ENCODE results near the gene UMODL1.

UMODL1 gene

DNA sequence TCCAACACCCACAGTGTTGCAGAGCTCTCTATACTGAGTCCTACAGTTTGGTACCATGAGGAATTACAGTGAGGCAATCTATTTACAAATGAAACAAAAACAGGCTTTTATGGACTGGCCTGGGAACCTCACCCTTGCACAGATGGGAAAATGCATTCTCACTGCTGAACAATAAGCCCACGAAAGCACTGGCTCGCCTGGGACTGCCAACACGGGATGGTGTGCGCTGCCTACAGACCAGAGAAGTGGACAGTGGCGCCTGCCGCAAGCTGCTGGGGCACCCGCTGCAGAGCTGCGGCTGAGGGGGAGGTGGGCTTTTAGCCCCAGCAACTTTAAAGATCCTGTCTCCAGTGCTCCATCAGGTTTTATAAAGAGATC, 119.4 kb downstream of the UMODL1 start:
- TF ChIP-seq, protein P1, sequence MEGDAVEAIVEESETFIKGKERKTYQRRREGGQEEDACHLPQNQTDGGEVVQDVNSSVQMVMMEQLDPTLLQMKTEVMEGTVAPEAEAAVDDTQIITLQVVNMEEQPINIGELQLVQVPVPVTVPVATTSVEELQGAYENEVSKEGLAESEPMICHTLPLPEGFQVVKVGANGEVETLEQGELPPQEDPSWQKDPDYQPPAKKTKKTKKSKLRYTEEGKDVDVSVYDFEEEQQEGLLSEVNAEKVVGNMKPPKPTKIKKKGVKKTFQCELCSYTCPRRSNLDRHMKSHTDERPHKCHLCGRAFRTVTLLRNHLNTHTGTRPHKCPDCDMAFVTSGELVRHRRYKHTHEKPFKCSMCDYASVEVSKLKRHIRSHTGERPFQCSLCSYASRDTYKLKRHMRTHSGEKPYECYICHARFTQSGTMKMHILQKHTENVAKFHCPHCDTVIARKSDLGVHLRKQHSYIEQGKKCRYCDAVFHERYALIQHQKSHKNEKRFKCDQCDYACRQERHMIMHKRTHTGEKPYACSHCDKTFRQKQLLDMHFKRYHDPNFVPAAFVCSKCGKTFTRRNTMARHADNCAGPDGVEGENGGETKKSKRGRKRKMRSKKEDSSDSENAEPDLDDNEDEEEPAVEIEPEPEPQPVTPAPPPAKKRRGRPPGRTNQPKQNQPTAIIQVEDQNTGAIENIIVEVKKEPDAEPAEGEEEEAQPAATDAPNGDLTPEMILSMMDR (conservative IDR thresholded peaks at IDR 0.05; ENCODE audit: low read depth, low read length) = no peak
- DNase-seq (ENCODE audit: low read depth) = no peak
- no peak overlapping the region for H3K4me3 ChIP-seq (ENCODE audit: low read length)

DNA sequence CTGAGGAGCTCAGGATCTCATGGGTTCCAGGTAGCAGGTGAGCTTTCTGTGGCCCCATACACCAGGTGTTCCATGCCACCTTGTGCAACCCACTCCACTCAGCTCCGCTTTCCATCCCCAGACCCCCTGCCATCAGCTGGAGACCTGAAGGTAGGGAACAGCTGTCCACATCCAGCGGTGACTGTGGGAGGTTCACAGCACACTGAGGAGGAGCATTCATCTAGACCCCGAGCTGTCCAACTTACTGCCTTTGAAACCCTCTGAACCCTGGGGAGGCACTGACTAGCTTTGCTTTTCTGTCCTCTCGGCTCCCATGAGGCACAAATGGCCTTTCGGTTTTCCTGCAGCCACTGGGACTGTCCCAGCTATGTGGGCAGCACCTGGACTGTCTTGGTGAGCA, 119.9 kb downstream of the UMODL1 start:
- no peak overlapping the region for H3K4me3 ChIP-seq (ENCODE audit: low read length)
- DNase-seq (ENCODE audit: low read depth) = no peak
- TF ChIP-seq, protein P1 (conservative IDR thresholded peaks at IDR 0.05; ENCODE audit: low read depth, low read length) = no peak

DNA sequence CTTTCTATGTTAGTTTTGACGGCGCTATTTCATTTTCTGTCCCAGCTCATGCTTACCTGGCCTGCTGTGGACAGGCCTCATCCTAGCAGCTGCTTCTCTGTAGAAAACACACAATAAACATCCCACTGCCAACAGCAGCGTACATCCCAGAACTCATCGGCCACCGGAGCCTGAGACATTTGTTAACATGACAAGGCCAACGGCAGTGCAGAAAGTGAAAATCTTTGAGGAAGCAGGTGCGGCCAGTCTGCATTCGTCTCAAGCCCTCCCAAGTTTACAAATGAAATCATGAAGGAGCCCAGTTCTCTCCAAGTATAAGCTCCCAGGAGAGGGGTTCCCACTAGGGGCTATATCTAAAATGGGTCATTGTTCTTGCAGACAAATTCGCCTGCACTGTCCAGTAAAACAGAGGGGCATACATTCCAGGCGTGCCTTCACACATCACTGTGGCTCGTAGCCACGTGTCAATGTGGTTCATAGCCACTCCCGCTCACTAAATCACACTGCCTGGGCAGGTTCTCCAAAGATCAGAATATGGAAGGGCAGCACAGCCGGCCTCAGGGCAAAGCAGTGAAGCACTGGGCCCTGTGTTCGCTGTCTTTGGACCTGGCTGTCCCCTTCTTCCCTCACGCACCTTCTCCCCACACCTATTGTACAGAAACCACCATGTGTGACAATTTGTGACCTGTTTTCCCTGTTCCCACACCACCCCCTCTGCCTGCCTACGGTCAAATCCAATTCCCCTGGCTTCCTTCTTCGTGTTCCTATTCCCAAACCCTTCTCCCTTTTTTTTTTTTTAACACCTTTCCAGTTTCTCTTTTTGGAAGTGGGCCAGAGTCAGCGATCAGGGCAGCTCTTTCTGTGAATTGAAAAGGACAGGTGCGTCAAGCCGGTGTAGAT, 120.8 kb downstream of the UMODL1 start:
- H3K4me3 ChIP-seq (ENCODE audit: low read length) = no peak overlapping the region
- DNase-seq (ENCODE audit: low read depth) = no peak
- TF ChIP-seq, protein P1 (conservative IDR thresholded peaks at IDR 0.05; ENCODE audit: low read depth, low read length) = no peak
